GM21737 (cell line): ENCODE measurements around the gene CNN2.

Source experiments
- ATAC-seq: cut with Tn5 transposase; IDR thresholded peaks from one replicate; pipeline ENCODE4 v1.9.1; 2021; ENCODE audit warnings: mild to moderate bottlenecking, moderate library complexity; ENCODE audit not compliant: unreplicated experiment

CNN2 gene

DNA sequence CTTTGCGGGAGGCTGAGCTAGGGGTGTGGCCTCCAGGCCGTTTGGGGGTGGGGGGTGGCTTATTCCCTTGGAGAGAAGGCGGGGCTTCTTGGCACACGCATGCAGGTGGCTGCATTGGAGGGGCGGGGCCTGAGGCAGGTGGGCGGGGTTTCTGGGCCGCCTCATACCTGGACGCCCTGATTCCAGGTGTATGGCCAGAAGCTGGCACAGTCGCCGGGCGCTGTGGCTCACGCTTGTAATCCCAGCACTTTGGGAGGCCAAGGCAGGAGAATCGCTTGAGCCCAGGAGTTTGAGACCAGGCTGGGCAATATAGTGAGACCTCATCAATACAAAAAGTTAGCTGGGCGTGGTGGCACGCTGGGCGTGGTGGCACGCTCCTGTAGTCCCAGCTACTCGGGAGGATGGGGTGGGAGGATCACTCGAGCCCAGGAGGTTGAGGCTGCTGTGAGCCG, 21.3 kb downstream of the CNN2 start:
- no peak for ATAC-seq

- ATAC-seq: no peak
Observed at GRCh38 chr19:1049106-1049505, 22.7 kb downstream of the CNN2 start.

- no peak for ATAC-seq
Observed at GRCh38 chr19:1049800-1050199, 23.4 kb downstream of the CNN2 start.

DNA sequence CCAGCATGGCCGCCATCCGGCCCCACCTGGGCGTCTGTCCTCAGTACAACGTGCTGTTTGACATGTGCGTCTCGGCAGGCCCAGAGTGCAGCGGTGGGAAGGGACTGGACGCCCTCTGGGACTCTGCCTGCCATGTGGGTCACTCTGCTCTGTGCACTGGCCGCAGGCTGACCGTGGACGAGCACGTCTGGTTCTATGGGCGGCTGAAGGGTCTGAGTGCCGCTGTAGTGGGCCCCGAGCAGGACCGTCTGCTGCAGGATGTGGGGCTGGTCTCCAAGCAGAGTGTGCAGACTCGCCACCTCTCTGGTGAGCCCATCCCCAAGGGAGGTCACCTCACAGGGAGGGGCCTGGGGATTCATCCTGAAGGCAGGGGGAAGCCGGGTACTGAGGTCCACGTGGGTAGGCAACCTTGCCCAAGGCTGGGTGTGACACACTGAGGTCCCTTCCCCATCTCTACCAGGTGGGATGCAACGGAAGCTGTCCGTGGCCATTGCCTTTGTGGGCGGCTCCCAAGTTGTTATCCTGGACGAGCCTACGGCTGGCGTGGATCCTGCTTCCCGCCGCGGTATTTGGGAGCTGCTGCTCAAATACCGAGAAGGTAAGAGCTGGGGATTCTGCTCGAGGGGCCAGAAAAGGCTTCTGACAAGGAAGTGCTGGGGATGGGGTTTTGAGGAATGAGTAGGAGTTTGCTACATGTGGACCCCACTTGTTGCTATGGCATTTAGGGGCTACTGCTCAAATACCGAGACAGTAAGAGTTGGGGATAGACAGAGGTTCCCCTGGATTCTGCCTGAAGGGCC, 24.8 kb downstream of the CNN2 start:
- ATAC-seq: no peak

- ATAC-seq: no peak
Observed at GRCh38 chr19:1051791-1052190, 25.4 kb downstream of the CNN2 start.

DNA sequence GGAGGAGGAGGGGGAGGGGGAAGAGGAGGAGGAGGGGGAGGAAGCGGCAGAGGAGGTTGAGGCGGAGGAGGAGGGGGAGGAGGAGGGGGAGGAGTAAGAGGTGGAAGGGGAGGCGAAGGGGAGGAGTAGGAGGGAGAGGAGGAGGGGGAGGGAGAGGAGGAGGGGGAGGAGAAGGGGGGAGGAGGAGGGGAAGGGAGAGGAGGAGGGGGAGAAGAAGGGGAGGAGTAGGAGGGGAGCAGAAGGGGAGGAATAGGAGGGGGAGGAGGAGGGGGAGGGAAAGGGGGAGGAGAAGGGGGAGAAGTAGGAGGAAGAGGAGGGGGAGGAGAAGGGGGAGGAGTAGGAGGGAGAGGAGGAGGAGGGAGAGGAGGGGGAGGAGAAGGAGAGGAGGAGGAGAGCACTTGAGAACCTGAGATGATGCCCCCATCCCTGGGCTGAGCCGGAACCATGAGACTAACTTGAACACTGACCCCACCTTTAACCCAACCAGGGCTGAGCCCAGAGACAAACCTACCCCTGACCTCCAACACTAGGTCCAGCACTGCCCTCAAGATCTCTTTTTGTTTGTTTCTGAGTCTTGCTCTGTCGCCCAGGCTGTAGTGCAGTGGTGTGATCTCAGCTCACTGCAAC, 26.1 kb downstream of the CNN2 start:
- ATAC-seq: no peak

GRCh38 chr19:1053176-1054101, 27.0 kb downstream of the CNN2 start:
- ATAC-seq: no peak

DNA sequence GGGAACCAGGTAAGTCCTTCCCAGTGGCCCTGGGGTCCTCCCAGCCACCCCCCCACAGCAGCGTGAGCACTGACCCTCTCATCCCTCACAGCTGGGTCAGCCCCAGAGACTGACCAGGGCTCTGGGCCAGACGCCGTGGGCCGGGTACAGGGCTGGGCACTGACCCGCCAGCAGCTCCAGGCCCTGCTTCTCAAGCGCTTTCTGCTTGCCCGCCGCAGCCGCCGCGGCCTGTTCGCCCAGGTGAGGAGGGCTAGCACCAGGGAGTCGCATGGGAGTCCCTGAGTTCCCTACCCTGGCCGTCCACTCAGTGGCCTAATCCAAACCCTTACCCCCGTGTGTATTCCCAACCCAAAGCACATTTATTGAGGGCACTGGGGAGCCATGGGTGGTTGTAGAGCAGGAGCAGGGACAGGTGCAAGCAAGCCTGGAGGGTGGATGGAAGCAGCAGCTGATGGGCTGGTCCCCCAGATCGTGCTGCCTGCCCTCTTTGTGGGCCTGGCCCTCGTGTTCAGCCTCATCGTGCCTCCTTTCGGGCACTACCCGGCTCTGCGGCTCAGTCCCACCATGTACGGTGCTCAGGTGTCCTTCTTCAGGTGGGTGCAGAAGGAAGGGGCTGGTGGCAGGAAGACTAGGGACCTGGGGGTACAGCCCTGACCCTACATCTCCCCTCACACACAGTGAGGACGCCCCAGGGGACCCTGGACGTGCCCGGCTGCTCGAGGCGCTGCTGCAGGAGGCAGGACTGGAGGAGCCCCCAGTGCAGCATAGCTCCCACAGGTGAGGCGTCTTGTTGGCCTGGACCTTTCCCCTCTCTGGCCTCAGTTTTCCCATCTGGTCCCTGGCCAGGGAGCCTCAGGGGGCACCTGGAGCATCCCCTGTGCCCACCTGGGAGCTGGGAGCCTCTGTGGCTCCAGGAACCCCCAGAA, 28.0 kb downstream of the CNN2 start:
- ATAC-seq: no peak

- no peak for ATAC-seq
Observed at GRCh38 chr19:1055028-1055425, 28.6 kb downstream of the CNN2 start.

GRCh38 chr19:1055886-1056620, 29.6 kb downstream of the CNN2 start:
- ATAC-seq: no peak

GRCh38 chr19:1057176-1057855, 30.9 kb downstream of the CNN2 start:
- ATAC-seq: no peak

DNA sequence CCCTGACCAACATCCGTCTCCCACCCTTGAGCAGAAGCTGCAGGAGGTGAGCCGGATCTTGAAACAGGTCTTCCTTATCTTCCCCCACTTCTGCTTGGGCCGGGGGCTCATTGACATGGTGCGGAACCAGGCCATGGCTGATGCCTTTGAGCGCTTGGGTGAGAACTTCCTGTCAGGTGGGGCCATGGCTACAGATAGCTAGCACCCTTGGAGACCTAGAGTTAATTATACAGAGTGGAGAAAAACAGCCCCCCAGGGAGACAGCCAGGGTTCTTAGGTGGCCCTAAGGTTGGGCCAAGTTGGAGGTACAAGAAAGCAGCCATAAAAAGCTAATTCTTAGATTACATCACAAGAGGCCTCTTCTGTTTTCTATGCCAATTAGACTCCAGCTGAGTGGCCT, 31.7 kb downstream of the CNN2 start:
- ATAC-seq: no peak

GRCh38 chr19:1060689-1061088, 34.3 kb downstream of the CNN2 start:
- no peak for ATAC-seq

GRCh38 chr19:1061987-1062386, 35.6 kb downstream of the CNN2 start:
- no peak for ATAC-seq

DNA sequence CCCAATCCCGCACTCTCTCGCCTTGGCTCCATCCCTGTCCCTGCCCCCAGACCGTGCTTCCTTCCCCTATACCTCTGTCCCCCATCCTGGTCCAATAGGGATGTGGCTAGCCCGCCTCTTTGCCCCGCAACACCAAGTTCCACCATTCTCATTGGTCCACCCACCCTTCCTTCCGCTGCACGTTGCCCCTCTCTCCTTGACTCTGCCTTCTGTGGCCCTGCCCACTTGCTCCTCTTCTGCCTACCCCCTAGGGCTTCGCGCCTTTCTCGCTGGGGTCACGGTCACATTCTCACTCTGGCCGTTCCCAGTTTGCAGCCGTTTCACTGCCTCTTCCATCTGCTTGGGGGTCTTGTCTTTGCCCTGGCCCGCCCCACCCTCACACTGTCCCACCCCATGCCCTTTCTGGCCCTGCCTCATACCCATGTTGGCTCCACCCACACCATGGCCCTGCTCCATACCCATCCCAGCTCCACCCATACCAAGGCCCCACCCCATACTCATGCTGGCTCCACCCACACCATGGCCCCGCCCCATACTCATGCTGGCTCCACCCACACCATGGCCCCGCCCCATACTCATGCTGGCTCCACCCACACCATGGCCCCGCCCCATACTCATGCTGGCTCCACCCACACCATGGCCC, 36.1 kb downstream of the CNN2 start:
- no peak for ATAC-seq

GRCh38 chr19:1063030-1063908, 36.9 kb downstream of the CNN2 start:
- no peak for ATAC-seq

GRCh38 chr19:1063909-1064660, 37.7 kb downstream of the CNN2 start:
- no peak for ATAC-seq
